T-helper 9 cell (primary cell): ENCODE data around the gene ZDHHC13.

Source experiments
- DNase-seq: peaks from one replicate; pipeline ENCODE4 v3.0.0-alpha.2; 2020
- total RNA-seq, 2 donors: gene quantifications; one replicate each; lab custom pipeline; 2026; lab: John Stamatoyannopoulos, UW

ZDHHC13 gene
- 10.9 to 32.2 reads per million in 2 donors for total RNA-seq

GRCh38 chr11:19116971-19117759 lies at the start of gene ZDHHC13:
Gene ZDHHC13 (plus strand): TSS chr11:19117168. CDS start chr11:19117250, 82 bp downstream.
- peak; percentile 89 for DNase-seq

GRCh38 chr11:19071255-19071654 lies 45.7 kb upstream of the ZDHHC13 start:
- peak; percentile 29 for DNase-seq

GRCh38 chr11:19072464-19072863 lies 44.5 kb upstream of the ZDHHC13 start:
- DNase-seq = no peak

- no peak for DNase-seq
Observed at GRCh38 chr11:19073454-19074415, 43.2 kb upstream of the ZDHHC13 start.

- no peak for DNase-seq
Observed at GRCh38 chr11:19075636-19076035, 41.3 kb upstream of the ZDHHC13 start.

GRCh38 chr11:19076744-19077589 lies 40.0 kb upstream of the ZDHHC13 start:
- DNase-seq = peak; percentile 44

- DNase-seq = no peak
Observed at GRCh38 chr11:19077965-19078364, 39.0 kb upstream of the ZDHHC13 start.

GRCh38 chr11:19079643-19080440 lies 37.1 kb upstream of the ZDHHC13 start:
- DNase-seq = no peak

GRCh38 chr11:19080579-19080993 lies 36.4 kb upstream of the ZDHHC13 start:
- DNase-seq = no peak

GRCh38 chr11:19083166-19083565 lies 33.8 kb upstream of the ZDHHC13 start:
- no peak for DNase-seq

GRCh38 chr11:19084661-19085315 lies 32.2 kb upstream of the ZDHHC13 start:
- no peak for DNase-seq

GRCh38 chr11:19087658-19088057 lies 29.3 kb upstream of the ZDHHC13 start:
- no peak for DNase-seq

GRCh38 chr11:19088791-19089190 lies 28.2 kb upstream of the ZDHHC13 start:
- DNase-seq = no peak

GRCh38 chr11:19089421-19089820 lies 27.5 kb upstream of the ZDHHC13 start:
- DNase-seq = no peak

- no peak for DNase-seq
Observed at GRCh38 chr11:19091366-19091765, 25.6 kb upstream of the ZDHHC13 start.

GRCh38 chr11:19092342-19092741 lies 24.6 kb upstream of the ZDHHC13 start:
- DNase-seq = no peak

GRCh38 chr11:19092850-19093249 lies 24.1 kb upstream of the ZDHHC13 start:
- DNase-seq = no peak

- DNase-seq = no peak
Observed at GRCh38 chr11:19093976-19094375, 23.0 kb upstream of the ZDHHC13 start.

- DNase-seq = no peak
Observed at GRCh38 chr11:19094859-19095258, 22.1 kb upstream of the ZDHHC13 start.

- DNase-seq = no peak
Observed at GRCh38 chr11:19099093-19099492, 17.9 kb upstream of the ZDHHC13 start.

GRCh38 chr11:19100885-19101284 lies 16.1 kb upstream of the ZDHHC13 start:
- DNase-seq = no peak
